Measurements from ENCODE around the gene USP20.

The USP20 gene

GRCh38 chr9:129929496-129930125 lies 94.4 kb downstream of the USP20 start:
- DNase-seq, result no peak

GRCh38 chr9:129930743-129931142 lies 95.5 kb downstream of the USP20 start:
- no peak for DNase-seq

Measured in NCI-H187 treated with DMSO at 0.1 percent for 48 hours (cell line).